ENCODE results near the gene TNFRSF21. TPM values are rescaled to one million over a fixed set of nuclear protein-coding genes. Genes with fewer than 3 reads are reported as not detected.

The TNFRSF21 gene
- total RNA-seq, 1 donor from 2014 or later = 46.3 TPM

DNA sequence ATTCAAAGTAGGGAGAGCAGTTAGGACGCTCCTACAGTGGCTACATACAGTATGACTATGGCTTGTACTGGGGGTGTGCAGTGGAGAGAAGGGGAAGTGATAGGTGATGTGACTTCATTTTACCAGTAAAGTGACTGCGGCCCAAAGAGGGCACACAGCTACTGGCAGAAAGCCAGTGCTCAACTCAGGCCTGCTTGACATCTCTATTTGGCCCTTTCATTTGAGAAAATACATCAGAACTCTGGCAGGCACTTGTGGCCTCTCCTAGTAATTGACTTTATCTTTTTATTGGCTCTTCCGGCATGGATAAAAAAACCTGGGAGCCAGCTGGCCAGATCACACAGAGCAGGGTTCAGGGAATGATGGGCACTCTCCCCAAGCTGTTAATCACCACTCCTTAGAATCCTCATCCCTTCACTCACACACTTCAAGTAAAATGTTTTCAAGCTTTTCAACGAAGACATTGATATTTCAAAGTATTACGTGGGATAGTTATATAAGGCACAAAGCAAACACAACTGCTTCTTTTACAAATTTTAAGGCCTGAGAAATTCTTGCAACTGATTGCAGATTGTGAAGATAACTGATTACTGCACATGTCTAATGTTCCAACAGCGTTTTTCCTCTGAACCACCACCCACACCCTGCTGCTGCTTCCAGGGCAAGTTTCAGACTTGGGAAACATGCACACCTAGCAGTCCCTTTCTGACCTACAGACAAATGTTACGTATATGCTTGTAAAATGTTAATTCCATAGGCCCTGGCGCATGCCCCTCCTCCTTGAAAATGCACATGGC is 73.5 kb downstream of the TNFRSF21 start:
- TF ChIP-seq, protein P1, sequence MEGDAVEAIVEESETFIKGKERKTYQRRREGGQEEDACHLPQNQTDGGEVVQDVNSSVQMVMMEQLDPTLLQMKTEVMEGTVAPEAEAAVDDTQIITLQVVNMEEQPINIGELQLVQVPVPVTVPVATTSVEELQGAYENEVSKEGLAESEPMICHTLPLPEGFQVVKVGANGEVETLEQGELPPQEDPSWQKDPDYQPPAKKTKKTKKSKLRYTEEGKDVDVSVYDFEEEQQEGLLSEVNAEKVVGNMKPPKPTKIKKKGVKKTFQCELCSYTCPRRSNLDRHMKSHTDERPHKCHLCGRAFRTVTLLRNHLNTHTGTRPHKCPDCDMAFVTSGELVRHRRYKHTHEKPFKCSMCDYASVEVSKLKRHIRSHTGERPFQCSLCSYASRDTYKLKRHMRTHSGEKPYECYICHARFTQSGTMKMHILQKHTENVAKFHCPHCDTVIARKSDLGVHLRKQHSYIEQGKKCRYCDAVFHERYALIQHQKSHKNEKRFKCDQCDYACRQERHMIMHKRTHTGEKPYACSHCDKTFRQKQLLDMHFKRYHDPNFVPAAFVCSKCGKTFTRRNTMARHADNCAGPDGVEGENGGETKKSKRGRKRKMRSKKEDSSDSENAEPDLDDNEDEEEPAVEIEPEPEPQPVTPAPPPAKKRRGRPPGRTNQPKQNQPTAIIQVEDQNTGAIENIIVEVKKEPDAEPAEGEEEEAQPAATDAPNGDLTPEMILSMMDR (IDR thresholded peaks at IDR 0.05; ENCODE audit: unreplicated experiment) = no peak
- no peaks in the 10 kb centered on the region for H3K27me3 Mint-ChIP-seq
- H3K27ac Mint-ChIP-seq = peak overlapping the region; percentile 11
- peaks cover 33% of the 10 kb centered on the region for H3K4me1 Mint-ChIP-seq (ENCODE audit: low read depth)
- H3K9me3 Mint-ChIP-seq (ENCODE audit: low read depth) = no peaks in the 10 kb centered on the region
- no peak for DNase-seq (ENCODE audit: low spot score, unreplicated experiment)
- H3K36me3 Mint-ChIP-seq (ENCODE audit: insufficient read depth) = peaks cover 21% of the 10 kb centered on the region
- H3K4me3 Mint-ChIP-seq (ENCODE audit: low read depth) = no peak overlapping the region

DNA sequence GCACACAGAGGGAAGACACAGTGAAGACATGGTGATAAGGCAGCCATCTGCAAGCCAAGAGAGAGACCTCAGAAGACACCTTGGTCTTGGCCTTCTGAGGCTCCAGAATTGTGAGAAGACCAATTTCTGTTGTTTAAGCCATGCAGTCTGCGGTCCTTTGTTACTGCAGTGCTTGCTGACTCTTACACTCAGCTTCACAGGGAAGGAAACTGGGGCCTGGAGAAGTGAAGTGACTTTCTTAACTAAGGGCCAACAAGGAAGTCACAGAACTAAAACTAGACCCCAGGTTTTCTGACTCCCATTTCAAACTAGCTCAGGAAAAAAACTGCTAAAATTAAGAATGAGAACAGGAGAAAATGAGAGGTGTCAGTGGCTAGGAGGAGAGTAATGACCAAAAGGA is 74.3 kb downstream of the TNFRSF21 start:
- Mint-ChIP-seq H3K9me3 (ENCODE audit: low read depth) (no peaks in the 10 kb centered on the region), H3K27ac (no peak overlapping the region), H3K36me3 (ENCODE audit: insufficient read depth) (peaks cover 23% of the 10 kb centered on the region), H3K27me3 (no peaks in the 10 kb centered on the region), H3K4me3 (ENCODE audit: low read depth) (no peak overlapping the region), H3K4me1 (ENCODE audit: low read depth) (peaks cover 37% of the 10 kb centered on the region)
- DNase-seq (ENCODE audit: low spot score, unreplicated experiment) = no peak
- TF ChIP-seq, protein P1 (IDR thresholded peaks at IDR 0.05; ENCODE audit: unreplicated experiment) = no peak

DNA sequence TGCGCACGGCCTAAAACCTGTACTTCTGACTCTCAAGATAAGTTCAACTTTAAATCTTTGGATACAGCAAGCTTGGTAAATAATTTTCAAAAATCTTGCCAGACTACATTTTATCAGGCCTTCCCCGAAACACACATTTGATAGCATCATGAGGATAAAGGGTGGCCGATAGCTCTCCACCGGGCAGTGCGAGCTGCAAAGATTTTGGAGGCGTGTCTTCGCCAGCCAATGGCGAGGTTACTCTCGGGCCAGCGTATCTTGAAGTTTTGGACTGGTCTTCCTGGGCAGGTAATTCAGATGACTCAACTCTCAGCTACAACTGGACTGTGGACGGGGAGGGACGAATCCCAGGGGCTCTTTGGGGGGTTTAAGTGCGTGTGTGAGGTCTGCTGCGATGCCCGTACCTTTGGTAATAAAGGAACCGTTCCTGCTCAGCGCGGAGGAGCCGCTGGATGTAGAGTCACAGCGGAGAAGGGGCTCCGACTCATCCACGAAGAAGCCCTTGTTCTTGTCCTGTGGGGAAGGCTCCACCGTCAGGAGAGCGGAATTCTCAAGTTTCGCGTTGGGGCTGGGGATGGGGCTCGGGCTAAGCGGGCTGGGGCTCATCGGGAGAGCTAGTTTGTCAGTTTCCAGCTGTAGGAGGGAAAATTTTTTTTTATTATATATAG is 75.3 kb downstream of the TNFRSF21 start:
- H3K4me1 Mint-ChIP-seq (ENCODE audit: low read depth) = peaks cover 35% of the 10 kb centered on the region

DNA sequence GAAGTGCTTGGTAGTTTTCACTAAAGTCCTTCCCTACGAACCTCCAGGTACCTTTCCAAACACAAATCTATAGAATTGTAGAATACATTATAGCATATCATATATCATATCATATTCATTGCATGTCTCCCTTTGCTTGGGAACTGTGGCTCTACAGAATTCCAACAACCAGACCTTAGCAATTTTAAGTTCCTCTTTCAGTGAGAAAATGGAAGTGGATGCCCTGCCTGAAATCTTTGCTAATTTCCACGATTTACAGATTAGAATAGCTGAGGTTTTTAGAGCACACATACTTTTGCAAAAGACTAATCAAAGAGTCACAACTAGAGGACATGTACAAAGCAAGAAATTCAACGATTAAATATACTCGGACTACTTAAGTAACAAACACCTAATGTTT is 78.6 kb downstream of the TNFRSF21 start:
- H3K27ac Mint-ChIP-seq = no peak overlapping the region
- no peak overlapping the region for H3K4me3 Mint-ChIP-seq (ENCODE audit: low read depth)
- no peaks in the 10 kb centered on the region for H3K27me3 Mint-ChIP-seq
- DNase-seq (ENCODE audit: low spot score, unreplicated experiment) = no peak
- H3K4me1 Mint-ChIP-seq (ENCODE audit: low read depth) = peaks cover 13% of the 10 kb centered on the region
- peaks cover 29% of the 10 kb centered on the region for H3K36me3 Mint-ChIP-seq (ENCODE audit: insufficient read depth)
- TF ChIP-seq, protein P1 (IDR thresholded peaks at IDR 0.05; ENCODE audit: unreplicated experiment) = no peak
- no peaks in the 10 kb centered on the region for H3K9me3 Mint-ChIP-seq (ENCODE audit: low read depth)

More for the DNA sequence above, 75.3 kb downstream of the TNFRSF21 start:
- no peak overlapping the region for H3K4me3 Mint-ChIP-seq (ENCODE audit: low read depth)
- H3K36me3 Mint-ChIP-seq (ENCODE audit: insufficient read depth) = peaks cover 24% of the 10 kb centered on the region
- H3K9me3 Mint-ChIP-seq (ENCODE audit: low read depth) = no peaks in the 10 kb centered on the region
- no peaks in the 10 kb centered on the region for H3K27me3 Mint-ChIP-seq
- H3K27ac Mint-ChIP-seq = no peak overlapping the region
- no peak for DNase-seq (ENCODE audit: low spot score, unreplicated experiment)
- TF ChIP-seq, protein P1 (IDR thresholded peaks at IDR 0.05; ENCODE audit: unreplicated experiment) = no peak

DNA sequence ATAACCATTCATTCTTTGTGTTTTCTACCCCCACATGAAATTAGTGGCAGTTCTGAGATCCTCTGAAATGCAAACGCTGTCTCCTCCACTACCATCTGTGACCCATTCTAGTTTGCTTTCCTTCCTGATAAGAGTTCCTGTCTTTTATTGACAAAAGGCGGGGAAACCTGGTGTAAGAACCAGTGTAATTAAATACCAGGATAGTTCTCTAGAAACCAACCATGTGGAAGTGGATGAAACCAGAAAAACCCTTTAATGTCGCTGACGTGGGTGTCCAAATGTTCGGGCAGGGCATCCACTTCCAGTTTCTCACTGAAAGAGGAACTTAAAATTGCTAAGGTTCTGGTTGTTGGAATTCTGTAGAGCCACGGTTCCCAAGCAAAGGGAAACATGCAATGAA is 79.1 kb downstream of the TNFRSF21 start:
- H3K4me3 Mint-ChIP-seq (ENCODE audit: low read depth) = no peak overlapping the region
- H3K9me3 Mint-ChIP-seq (ENCODE audit: low read depth) = no peaks in the 10 kb centered on the region
- peaks cover 8% of the 10 kb centered on the region for H3K4me1 Mint-ChIP-seq (ENCODE audit: low read depth)
- no peak for DNase-seq (ENCODE audit: low spot score, unreplicated experiment)
- H3K27me3 Mint-ChIP-seq = no peaks in the 10 kb centered on the region
- TF ChIP-seq, protein P1 (IDR thresholded peaks at IDR 0.05; ENCODE audit: unreplicated experiment) = no peak
- peaks cover 29% of the 10 kb centered on the region for H3K36me3 Mint-ChIP-seq (ENCODE audit: insufficient read depth)
- no peak overlapping the region for H3K27ac Mint-ChIP-seq
